ENCODE results near the gene TEPSIN. TPM values are rescaled to one million over a fixed set of nuclear protein-coding genes. Genes with fewer than 3 reads are reported as not detected.

Gene TEPSIN
- polyA plus RNA-seq, 1 donor (not counting 4 experiments of a cell fraction or from before 2014, with no cell fraction given): 7.1 TPM

GRCh38 chr17:81208651-81209050 is 30.2 kb downstream of the TEPSIN start:
- DNase-seq (ENCODE audit: low read depth, low spot score) (no peak), FAIRE-seq (no peak)
- H3K4me2 ChIP-seq (ENCODE audit: control insufficient read depth, extremely low read depth, insufficient read depth, low read depth, low read length): no peak overlapping the region
- H3K79me2 ChIP-seq (ENCODE audit: control insufficient read depth, insufficient read depth, low read length): no peaks in the 10 kb centered on the region
- dilution Hi-C loops (cut with MboI; ENCODE audit: extremely low pct_ligation_motif_present, low sequenced_read_pairs): no loop called here
- no peaks in the 10 kb centered on the region for H3K4me1 ChIP-seq (ENCODE audit: control insufficient read depth, extremely low read depth, insufficient read depth, low read length)
- no peaks in the 10 kb centered on the region for H4K20me1 ChIP-seq (ENCODE audit: control insufficient read depth, extremely low read depth, insufficient read depth, low read length)
- H3K4me3 ChIP-seq (ENCODE audit: control insufficient read depth in 2 of 3, extremely low read depth in 1 of 3, insufficient read depth in 2 of 3, low read depth in 1 of 3, low read length in 3 of 3): no peak overlapping the region
- H3K9ac ChIP-seq (ENCODE audit: control insufficient read depth, extremely low read depth, insufficient read depth, low read length): no peak overlapping the region
- H3K27ac ChIP-seq (ENCODE audit: control insufficient read depth, insufficient read depth, low read length): no peak overlapping the region
- H3K9me1 ChIP-seq (ENCODE audit: control insufficient read depth, extremely low read depth, insufficient read depth, low read length): no peaks in the 10 kb centered on the region
- no peaks in the 10 kb centered on the region for H3K27me3 ChIP-seq (ENCODE audit: control insufficient read depth, extremely low read depth, insufficient read depth, low read length)
- no peak overlapping the region for H2AFZ ChIP-seq (ENCODE audit: control insufficient read depth, low read length)
- H3K36me3 ChIP-seq (ENCODE audit: control insufficient read depth in 2 of 2, extremely low read depth in 1 of 2, insufficient read depth in 2 of 2, low read length in 2 of 2): peaks cover 0 to 5% of the 10 kb centered on the region in 2 experiments
- TF ChIP-seq EZH2 (IDR thresholded peaks at IDR 0.05; ENCODE audit: low read length): no peak
- TF ChIP-seq CTCF (optimal IDR thresholded peaks at IDR 0.05 in 1 of 3, IDR thresholded peaks at IDR 0.05 in 1 of 3, conservative IDR thresholded peaks at IDR 0.05 in 1 of 3; ENCODE audit: extremely low read depth in 1 of 3, insufficient read depth in 2 of 3, low read length in 3 of 3): no peak
- H3K9me3 ChIP-seq (ENCODE audit: control insufficient read depth, low read depth, low read length): no peaks in the 10 kb centered on the region

GRCh38 chr17:81207610-81208581 is 31.0 kb downstream of the TEPSIN start:
- Histone ChIP-seq H3K36me3 (ENCODE audit: control insufficient read depth in 2 of 2, extremely low read depth in 1 of 2, insufficient read depth in 2 of 2, low read length in 2 of 2) (peaks cover 0 to 5% of the 10 kb centered on the region in 2 experiments), H2AFZ (ENCODE audit: control insufficient read depth, low read length) (no peak overlapping the region), H3K9me1 (ENCODE audit: control insufficient read depth, extremely low read depth, insufficient read depth, low read length) (no peaks in the 10 kb centered on the region), H3K9me3 (ENCODE audit: control insufficient read depth, low read depth, low read length) (no peaks in the 10 kb centered on the region), H4K20me1 (ENCODE audit: control insufficient read depth, extremely low read depth, insufficient read depth, low read length) (no peaks in the 10 kb centered on the region), H3K4me2 (ENCODE audit: control insufficient read depth, extremely low read depth, insufficient read depth, low read depth, low read length) (no peak overlapping the region), H3K9ac (ENCODE audit: control insufficient read depth, extremely low read depth, insufficient read depth, low read length) (no peak overlapping the region), H3K27me3 (ENCODE audit: control insufficient read depth, extremely low read depth, insufficient read depth, low read length) (no peaks in the 10 kb centered on the region), H3K4me1 (ENCODE audit: control insufficient read depth, extremely low read depth, insufficient read depth, low read length) (no peaks in the 10 kb centered on the region), H3K4me3 (ENCODE audit: control insufficient read depth in 2 of 3, extremely low read depth in 1 of 3, insufficient read depth in 2 of 3, low read depth in 1 of 3, low read length in 3 of 3) (no peak overlapping the region), H3K27ac (ENCODE audit: control insufficient read depth, insufficient read depth, low read length) (no peak overlapping the region), H3K79me2 (ENCODE audit: control insufficient read depth, insufficient read depth, low read length) (no peaks in the 10 kb centered on the region)
- DNase-seq (ENCODE audit: low read depth, low spot score): no peak
- dilution Hi-C loops (cut with MboI; ENCODE audit: extremely low pct_ligation_motif_present, low sequenced_read_pairs): no loop called here
- TF ChIP-seq EZH2 (IDR thresholded peaks at IDR 0.05; ENCODE audit: low read length) (no peak), CTCF (optimal IDR thresholded peaks at IDR 0.05 in 1 of 3, IDR thresholded peaks at IDR 0.05 in 1 of 3, conservative IDR thresholded peaks at IDR 0.05 in 1 of 3; ENCODE audit: extremely low read depth in 1 of 3, insufficient read depth in 2 of 3, low read length in 3 of 3) (no peak)
- FAIRE-seq: no peak
